ENCODE measurements around the gene NECAB3.

DNA sequence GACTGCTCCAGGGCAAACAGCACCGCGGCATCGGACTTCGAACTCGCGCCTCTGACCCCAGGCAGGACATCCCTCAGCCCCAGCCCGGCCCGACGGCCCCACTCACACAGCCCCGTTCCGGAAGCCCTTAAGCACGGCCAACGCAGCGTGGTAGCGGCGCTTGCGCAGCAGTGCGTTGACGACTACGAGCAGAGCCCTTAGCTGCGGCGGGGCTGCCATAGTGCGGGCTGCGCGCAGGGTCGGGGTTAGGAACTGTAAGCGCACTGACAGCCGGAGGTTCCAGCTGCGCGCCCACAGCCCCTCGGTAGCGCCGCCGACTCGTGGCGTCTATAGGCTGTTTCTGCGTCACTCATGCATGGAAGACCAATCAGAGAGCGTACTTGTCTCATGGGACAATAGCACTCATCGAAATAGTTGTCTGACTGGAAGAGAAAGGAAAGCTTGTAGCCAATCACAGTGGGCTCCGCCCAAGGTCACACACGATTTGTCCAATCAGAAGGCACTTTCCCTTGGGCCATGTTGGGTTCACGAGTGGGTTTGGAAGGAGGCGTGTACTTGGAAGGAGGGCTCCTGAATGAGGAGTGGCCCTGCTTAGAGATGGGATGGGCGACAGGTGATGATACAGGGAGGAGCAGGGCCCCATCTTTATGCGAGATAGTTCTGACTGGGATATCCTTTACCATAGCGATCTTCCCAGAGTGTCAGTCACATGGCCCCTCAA, 45.9 kb upstream of the NECAB3 start, which contains the start of gene PXMP4:
- TF ChIP-seq, protein P1, sequence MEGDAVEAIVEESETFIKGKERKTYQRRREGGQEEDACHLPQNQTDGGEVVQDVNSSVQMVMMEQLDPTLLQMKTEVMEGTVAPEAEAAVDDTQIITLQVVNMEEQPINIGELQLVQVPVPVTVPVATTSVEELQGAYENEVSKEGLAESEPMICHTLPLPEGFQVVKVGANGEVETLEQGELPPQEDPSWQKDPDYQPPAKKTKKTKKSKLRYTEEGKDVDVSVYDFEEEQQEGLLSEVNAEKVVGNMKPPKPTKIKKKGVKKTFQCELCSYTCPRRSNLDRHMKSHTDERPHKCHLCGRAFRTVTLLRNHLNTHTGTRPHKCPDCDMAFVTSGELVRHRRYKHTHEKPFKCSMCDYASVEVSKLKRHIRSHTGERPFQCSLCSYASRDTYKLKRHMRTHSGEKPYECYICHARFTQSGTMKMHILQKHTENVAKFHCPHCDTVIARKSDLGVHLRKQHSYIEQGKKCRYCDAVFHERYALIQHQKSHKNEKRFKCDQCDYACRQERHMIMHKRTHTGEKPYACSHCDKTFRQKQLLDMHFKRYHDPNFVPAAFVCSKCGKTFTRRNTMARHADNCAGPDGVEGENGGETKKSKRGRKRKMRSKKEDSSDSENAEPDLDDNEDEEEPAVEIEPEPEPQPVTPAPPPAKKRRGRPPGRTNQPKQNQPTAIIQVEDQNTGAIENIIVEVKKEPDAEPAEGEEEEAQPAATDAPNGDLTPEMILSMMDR (conservative IDR thresholded peaks at IDR 0.05; ENCODE audit: low read length): no peak
- TF ChIP-seq EZH2phosphoT487 (IDR thresholded peaks at IDR 0.05; ENCODE audit: borderline replicate concordance, low read depth, low read length): no peak
